Epithelial cell of proximal tubule (primary cell): ENCODE results near the gene GPR17. TPM values are rescaled to one million over a fixed set of nuclear protein-coding genes. Genes with fewer than 3 reads are reported as not detected.

ENCODE experiments used
- DNase-seq: peaks from one replicate; pipeline ENCODE4 v3.0.0-alpha.2; 2011; ENCODE audit warnings: low read depth
- H3K4me3 ChIP-seq: 2 replicates; pipeline ENCODE4 v1.5.1; 2011; ENCODE audit warnings: low read depth, mild to moderate bottlenecking, low read length
- CTCF ChIP-seq: conservative IDR thresholded peaks from 2 replicates; pipeline ENCODE4 v1.5.1; 2012; ENCODE audit warnings: low read depth, mild to moderate bottlenecking, low read length
- total RNA-seq: library from RNA; depleted of rRNA; stranded (reverse); fragments of >200 nt; gene quantifications from 2 replicates; pipeline ENCODE4 v1.2.3, GENCODE V29; 2015

The GPR17 gene
- total RNA-seq, 1 donor from 2014 or later: not detected

- DNase-seq: no peak
- H3K4me3 ChIP-seq: no peak overlapping the region
- no peak for TF ChIP-seq CTCF
These were observed 41.0 kb upstream of the GPR17 start for GRCh38 chr2:127604986-127605385.

DNA sequence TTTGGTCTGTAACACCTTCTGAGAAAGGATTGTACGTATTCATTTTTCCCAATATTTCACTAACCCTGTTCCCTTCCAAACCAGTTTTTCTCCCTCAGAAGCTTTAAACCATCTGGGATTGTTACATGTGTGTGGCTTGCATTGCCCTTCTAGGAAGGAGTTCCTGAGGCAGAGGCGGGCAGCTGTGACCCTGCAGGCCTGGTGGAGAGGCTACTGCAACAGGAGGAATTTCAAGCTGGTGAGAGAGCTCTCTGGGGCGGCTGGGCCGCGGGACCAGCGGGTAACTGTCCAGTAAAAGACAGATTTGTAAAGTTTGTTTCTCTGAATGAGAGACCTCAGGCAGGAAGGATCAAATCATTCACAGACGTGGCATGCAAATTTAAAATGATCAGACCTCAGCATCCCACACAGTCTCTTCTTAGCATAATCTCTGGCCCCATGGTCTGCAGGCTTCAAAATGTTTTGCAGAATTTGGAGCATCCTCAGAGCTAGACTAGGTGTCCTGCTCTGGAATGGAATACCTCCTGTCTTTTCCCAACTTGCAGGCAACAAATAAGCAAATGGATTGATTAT is 40.2 kb upstream of the GPR17 start:
- H3K4me3 ChIP-seq: no peak overlapping the region
- no peak for TF ChIP-seq CTCF
- no peak for DNase-seq

- no peak for DNase-seq
- H3K4me3 ChIP-seq: no peak overlapping the region
- TF ChIP-seq CTCF: no peak
These were observed 39.1 kb upstream of the GPR17 start for GRCh38 chr2:127606625-127607398.

- DNase-seq: no peak
- TF ChIP-seq CTCF: no peak
- H3K4me3 ChIP-seq: no peak overlapping the region
These were observed 38.5 kb upstream of the GPR17 start for GRCh38 chr2:127607399-127607908.

DNA sequence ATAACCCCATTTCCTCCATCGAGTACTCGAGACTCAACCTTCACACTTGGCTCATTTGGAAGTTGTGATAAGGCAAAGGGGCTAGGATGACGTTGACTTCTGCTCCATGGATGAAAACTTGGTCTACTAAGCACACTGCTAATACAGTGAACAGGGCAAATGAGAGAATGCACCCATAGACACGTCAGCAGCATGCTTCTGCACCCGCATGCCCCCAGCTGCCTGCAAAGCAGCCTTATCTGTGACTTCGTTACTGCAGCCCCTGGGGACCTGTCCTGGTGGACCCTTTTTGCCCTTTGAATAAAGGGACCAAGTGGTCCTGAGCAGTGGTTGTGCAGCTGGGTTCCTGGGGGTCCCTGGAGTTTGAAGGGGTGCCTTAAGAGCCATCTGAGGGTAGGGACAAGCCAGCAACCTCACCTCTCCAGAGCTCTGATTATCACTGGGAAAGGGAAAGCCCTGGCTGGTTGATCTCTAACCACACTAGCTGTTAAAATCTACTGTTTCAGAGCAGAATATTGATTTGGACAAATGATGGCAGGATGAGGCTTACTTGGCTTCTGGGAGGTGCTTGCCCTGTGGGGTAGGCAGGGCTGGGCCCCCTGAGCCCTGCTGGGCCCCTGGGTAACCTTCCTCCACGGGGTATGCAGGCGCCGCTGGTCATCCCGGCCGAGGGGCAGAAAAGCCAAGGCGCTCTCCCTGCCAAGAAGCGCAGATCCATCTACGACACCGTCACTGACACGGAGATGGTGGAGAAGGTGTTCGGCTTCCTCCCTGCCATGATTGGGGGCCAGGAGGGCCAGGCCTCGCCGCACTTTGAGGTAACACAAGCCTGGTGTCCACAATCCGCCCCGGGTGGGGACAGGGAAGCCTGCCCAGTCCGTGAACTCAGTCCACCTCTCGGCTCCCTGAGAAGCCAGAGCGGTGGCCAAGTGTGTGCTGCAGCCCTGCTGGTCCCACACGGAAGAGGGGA is 37.6 kb upstream of the GPR17 start:
- DNase-seq: no peak
- no peak overlapping the region for H3K4me3 ChIP-seq
- no peak for TF ChIP-seq CTCF

GRCh38 chr2:127609031-127609751 is 36.8 kb upstream of the GPR17 start:
- no peak for TF ChIP-seq CTCF
- no peak for DNase-seq
- no peak overlapping the region for H3K4me3 ChIP-seq
